Stimulated activated CD4-positive, alpha-beta T cell treated with anti-CD3 and anti-CD28 coated beads, Interleukin-15, amount 100 ng/mL, for 48 hours (primary cell): ENCODE data around the gene GINS1.
A peak's percentile ranks its signal among the peaks of the same experiment; 100 is the strongest.
"Not testable (repeated sequence)": the region's sequence is repeated elsewhere in the genome, so short reads cannot be mapped to it uniquely, and the experiment has no call there.

ENCODE experiments used
- DNase-seq, 2 donors: peaks; one replicate each; pipeline ENCODE4 v3.0.0-alpha.2; 2020; ENCODE audit warnings: low read depth in 2 of 2

GINS1 gene

DNA sequence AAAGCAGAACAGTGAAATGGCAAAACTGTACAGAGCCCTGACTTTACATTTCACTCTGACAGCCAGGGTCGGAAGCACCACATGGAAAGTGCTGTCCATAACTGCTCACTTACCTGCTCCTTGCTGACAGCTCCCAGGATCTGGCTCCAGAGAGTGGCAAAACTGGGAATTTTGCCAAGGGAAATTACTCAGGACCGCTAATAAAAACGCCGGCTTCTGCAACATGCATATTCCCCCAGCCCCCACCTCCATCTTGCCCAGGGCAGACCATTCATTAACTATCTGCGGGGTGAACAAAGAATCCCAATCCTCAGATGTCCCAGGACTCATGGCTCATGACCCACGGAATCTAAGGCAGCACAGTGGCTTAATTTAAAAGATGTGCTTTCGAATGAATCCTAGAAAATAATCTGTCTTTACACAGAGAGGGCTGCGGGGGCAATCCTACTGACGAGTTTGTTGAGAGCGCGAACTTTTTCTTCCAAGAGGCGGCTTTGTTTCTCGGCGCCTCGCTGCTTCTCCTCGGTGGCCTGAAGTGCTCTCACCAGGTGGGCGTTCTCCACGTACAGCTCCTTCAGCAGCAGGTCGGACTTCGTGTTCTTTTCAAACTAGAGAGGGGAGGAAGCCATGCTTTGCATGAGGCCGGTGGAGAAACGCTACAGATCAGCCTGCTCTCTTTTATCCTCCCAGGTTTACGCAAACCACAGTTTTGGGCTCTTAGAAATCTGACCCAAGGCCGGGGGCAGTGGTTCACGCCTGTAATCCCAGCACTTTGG is 45.8 kb downstream of the GINS1 start:
- no peak for DNase-seq

DNA sequence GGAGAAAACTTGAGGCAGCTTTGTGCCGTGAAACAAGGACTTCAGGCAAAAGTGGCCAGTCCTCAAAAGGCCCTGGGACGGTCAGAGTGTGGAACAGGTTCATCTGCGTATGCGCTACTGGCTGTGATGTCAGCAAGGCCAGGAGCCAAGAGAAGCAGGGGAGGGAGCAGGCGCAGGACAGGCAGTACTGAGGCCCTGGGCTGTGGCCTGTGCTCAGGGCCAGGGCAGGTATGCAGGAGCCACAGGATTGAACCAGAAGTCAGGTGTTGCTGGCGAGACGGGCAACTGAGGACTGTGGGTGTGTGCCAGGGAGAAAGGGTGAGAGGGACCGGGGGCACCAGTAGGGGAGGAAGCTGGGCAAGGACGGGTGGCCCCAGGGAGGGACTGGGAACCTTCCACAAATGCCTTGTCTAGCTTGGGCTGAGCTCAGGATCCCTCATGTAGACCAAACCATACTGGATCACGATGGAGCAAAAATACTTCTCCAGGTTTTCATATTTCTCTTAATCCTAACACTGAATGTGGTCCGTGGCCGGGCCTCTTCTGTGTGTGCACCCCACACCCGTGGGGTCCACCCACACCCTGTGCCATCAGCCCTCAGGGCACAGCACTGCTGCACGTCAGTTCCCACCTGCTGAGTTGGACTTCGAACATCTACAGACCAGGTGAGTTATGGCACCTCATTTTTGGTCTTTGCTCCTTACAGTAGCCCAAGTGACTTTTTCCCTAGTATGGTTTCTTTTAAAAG is 46.9 kb downstream of the GINS1 start:
- no peak for DNase-seq

DNA sequence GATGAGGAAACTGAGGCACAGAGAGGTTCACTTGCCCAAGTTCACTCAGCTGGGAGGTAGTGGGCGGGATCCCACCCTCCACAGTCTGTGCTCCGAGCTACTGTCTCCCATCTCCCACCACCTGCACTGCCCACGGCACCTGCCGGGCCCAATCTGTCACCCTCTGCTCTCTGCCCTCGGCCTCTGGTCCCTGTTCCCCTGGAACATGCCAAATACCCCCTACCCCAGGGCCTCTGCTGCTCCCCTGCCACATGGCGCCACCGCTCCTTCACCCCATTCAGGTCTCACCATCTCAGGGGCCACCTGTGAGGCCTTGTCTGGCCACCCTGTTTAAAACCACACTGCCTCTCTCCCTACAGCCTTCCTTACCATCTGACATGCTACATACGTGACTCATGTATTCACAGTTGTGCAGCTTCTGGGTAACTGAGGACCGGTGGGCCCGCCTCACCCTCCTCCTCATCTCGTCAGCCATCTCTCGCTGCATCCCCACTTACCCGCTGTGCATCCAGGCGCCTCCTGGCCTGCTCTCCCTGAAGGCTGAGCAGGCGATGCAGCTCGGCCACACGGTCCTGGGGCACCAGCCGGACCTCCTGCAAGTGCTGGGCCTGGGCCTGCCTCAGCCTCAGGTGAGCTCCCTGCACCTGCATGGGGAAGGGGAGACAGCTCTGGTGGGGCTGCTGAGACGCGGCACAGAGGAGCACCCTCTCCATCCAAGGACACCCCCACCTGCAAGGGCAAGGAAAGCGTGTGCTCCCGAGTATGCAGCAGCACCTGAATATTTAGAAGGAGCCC is 50.6 kb downstream of the GINS1 start:
- no peak for DNase-seq

DNA sequence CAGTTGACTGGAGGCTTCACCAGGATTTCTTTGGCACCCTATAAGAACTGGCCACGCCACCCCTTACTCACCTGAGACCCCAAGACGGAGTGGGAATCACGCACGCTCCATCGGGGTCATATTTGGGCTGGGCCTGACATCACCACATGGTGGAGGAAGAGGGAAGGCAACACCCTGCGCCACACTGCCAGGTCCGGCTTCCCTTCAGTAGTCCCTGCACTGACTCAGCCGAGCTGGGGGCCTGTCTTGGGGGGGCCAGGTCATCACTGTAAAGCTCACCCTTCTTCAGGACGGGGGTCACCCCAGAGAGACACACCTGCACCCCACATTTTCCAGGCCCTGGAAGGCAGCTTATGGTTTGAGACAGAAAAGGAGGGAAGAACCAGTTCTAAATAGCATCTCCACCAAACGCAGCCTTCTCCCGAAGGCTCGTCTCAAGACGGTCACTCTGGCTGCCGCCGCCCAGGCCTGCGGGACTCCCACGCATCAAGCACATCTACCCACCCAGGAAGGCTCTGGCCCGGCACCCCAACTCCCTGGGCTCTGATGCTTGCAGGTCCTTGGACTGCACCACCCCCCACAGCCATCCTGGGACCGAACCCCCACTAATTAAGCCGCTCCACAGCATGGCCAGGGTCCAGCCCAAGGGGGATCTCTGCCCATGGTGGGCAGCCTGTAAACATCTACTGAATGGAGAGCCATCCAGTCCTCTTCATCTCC is 51.8 kb downstream of the GINS1 start:
- no peak for DNase-seq

DNA sequence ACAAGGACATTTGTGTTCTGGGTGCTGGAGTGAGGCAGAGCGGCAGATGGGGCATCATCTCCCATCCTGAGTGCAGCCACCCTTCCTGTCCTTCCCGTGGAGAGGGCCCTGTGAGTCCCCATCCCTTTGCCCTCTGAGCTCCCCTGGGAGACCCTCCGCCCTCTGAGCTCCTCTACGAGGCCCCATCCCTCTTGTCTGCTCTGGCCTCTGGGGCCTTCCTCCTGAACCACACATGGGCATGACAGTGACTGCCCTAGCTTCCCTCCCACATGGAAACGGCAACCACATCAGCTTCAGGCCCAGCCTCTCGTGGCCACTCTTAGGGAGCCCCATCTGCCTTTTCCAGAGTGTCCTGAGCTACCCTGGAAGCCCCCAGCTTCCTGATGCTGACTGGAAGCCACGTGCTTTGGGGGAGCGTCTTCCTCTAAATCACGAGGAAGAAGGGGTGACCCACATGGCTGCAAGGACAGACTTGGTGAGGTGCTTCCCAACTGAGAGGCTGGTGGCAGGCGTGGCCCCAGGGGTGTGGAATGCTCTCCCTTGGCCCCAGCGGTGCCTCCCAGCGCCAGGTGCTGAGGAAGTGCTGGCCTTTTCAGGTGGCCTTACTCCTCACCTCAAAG is 52.6 kb downstream of the GINS1 start:
- DNase-seq = no peak

DNA sequence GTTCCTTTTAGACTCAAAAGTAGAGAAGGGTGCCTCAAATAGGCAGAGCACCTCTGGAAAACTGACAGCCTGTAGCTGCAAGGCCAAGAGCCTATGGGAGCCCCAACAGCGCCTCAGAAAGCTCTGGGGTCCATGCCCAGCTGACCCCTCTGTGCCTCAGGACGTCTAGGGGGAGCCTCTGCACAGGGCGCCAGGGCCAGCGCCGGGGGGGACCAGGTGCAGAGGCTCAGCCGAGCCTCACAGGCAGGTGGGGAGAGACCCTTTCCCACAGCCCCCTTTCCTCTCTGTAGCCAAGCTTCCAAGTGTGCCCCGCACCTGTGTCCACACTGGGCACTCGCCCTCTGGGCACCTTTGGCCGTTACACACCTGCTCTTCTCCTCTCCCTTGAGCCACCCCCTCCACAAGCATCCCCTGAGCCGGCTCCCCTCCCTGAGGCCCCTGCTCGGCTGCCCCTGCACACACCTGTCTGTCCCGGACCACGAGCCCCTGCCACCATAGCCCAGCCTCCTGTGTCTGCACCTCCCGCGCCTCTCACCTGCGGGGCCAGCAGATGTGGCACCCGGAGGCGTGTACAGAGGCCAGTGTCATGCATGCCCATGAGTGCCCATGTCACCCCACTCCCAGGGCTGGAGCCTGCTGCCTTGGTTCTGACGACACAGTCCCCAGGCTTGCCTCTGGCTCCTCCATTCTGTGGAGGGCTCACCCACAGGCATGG is 53.2 kb downstream of the GINS1 start:
- DNase-seq = no peak

DNA sequence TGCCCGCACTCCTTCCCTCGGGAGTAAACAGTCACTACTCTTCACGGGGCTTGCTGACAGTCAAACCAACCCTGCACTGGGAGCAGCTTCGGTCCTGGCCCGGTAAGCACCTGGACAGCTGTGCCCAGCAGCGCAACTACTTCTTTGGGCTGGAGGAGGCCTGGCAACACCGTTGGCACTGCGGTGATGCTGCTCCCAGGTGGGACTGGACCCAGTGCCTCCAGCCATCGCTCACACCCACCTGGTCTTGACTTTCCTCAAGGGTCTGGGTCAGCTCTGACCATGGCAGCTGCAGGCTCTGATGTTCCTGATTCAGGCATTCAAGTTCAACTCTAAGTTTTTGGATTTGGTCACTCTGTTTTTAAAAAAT is 53.8 kb downstream of the GINS1 start:
- DNase-seq = no peak

DNA sequence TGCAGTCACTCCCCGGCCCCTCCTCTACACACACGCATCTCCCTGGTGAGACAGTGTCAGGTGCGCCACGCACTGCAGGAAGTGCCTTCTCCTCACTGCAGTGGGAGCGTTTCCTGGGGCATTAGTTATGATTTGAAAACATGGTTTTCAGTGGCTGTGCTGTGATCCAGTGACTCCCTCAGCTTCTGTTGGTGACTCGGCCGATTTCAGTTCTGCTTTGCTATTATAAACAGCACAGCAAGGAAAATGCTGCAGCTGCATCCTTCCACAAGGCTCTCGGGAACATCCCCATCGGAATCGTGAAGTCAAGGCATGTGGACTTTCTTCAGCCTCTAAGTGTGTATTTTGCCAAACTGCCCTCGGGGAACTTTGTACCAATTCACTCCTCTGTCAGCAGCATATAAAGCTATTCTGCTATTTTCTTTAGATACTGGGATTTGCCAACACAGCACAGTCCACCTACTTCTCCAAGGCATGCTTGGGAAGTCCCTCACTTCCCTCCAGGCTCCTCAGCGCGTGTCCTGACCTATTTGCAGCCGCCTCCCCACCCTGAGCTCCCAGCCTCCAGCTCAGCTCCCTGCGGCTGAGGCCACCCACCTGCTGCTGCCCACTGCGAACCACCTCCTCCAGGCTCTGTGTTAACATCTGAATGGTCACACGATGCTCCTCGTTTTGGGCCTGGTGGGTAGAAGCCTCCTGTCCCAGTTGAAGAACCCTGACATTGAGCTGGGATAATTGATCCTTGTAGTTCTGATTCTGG is 54.5 kb downstream of the GINS1 start:
- no peak for DNase-seq

DNA sequence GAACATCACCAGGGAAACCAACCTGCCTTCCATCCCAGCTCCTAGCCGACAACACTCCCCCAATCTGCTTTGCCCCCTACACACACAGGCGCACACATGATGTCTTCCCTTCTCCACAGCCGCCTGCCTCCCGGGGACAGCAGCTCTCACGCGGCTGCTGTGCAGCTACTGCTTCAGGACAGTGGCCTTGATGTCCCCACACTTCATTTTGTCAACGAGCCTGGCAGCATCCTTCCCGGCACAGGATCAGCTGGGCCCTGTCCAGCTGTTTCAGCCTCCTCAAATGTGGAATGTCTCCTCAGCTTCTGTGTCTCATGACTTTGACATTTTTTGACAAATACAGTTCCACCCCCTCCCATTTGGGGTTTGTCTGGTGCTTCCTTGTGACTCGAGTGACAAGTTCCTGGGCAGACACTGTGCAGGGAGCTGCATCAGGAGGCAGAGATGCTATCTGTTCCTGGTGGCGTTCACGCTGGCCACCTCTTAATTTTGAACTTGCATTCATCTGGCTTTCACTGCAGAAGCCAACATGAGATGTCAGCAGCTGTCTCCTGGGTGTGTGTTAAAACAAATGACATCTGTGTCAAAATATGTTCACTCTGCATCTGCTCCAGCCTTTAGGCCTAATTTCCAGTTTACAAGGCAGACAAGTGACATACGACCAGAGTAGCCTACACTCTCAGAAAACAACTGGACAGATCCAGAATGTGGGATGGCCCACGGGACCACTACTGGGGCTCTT is 57.2 kb downstream of the GINS1 start:
- no peak for DNase-seq

DNA sequence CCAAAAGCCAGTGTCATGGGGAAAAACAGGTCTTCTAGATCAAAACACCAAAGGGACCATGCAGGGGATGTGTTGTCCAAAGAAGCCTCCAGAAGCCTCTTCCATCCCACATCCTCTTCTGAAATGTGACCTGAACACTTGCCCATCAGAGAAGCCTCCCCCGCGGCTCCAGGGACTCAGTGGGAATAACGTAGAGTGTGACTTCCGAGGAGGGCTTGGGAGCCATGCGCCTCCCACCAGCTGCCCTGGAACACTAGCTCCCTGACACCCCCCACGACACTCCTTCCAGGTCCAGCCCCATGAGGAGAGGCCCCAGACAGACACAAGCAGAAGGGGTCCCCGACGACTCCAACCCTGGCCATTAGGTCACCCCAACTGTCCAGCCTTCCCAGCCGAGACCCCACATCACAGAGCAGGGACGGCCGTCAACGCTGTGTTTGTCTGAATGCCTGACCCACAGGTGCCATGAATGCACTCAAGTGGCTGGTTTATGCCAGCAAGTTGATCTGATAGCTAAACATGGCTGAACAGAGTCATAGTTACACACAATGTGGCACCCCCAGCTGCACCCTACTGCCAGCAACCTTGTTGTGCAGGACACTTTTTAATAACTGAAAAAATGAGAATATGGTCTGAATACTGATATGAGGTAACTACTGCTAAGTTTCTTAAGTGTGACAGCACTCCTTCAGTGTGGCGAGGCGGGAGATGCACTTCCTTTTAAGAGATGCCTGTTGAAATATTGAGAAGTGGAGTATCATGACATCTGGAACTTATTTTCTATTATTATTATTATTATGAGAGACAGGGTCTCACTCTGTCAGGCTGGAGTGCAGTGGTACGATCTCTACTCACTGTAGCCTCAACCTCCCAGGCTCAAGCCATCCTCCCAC is 58.0 kb downstream of the GINS1 start:
- DNase-seq = no peak

DNA sequence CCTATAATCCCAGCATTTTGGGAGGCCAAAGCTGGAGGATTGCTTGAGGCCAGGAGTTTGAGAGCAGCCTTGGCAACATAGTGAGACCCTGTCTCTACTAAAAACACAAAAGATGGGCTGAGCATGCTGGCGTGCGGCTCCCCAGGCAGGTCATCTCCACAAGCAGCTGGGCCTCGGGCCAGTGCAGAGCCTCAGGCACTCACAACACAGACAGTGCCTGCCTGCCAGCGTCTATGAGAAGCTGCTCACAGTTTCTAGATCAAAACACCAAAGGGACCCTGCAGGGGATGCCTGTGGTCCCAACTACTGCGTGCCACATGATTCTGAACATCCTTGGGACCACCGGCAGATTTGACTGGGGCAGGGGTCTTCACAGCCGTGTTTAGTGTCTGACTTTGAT is 59.4 kb downstream of the GINS1 start:
- no peak for DNase-seq

DNA sequence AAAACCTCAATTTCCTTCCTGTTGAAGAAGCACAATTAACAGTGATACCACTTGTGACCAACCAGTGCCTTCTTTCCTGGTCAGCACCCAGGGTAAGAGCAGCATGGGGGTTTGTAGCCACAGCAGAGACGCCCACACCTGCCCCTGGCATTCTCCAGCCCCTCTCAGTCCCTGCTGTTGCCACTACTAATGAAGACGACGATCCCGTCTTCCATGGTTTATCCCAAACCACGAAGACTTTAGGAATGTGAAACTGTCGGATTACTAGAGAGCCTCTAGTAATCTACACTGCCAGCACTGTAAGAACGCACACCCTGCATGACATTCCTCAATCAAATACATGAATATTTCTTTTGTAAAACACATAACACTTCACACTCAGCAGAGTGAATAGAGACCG is 60.0 kb downstream of the GINS1 start:
- no peak for DNase-seq

DNA sequence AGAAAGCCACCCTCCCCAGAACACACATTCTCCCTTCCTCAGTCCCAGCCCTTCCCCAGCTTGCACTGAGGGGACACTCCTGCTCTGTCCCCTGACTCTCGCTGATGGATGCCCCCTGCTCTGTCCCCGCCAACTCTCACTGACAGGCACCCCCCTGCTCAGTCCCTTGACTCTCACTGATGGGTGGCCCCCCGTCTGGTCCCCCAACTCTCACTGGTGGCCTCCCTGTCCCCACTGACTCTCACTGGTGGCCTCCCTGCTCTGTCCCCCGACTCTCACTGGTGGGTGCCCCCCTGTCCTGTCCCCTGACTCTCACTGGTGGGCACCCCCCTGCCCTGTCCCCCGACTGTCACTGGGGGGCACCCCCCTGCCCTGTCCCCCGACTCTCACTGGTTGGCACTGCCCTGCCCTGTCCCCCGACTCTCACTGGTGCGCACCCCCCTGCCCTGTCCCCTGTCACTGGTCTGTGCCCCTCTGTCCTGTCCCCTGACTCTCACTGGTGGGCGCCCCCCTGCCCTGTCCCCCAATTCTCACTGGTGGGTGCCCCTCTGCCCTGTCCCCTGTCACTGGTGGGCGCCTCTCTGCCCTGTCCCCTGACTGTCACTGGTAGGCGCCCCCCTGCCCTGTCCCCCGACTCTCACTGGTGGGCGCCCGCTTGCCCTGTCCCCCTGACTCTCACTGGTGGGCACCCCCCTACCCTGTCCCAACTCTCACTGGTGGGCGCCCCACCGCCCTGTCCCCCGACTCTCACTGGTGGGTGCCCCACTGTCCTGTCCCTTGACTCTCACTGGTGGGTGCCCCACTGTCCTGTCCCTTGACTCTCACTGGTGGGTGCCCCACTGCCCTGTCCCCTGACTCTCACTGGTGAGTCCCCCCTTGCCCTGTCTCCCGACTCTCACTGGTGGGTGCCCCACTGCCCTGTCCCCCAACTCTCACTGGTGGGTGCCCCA is 60.9 kb downstream of the GINS1 start:
- DNase-seq = no peak

DNA sequence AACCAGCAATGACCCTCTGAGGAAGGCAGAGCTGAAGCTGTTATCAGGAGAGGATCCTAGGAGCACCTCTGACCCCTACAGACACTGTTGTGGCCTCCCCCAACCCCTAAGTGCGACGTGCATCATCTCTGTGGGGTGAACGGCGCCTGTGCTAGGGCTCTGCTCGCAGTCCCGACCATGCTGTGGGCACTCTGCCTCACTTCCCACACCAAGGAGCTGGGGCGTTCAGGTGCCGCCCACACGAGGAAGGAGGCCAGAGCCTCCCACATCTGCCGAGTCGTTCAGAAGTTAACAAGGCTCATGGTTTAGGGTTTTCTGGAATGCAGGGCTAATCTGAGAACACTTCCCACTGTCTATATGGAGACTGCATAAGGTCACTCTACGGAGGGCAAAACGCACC is 62.1 kb downstream of the GINS1 start:
- no peak for DNase-seq

DNA sequence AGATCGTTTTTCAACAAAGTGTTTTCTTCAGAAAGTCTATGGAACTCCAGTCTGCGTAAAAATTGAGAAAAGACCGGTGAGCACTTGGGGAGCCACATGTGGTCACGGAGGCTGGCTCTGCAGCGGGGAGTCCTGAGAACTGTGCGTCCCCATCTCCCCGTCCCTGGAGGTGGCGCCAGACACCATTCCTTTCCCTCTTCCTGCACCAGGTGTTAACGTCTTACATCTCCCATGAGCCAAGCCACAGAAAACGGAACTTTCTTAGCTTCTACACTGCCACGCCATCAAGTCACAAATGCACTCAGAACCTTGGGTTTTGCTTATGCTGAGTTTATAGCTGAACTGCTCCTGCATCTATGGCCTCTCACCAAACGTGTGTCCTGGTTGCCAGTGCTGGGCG is 62.6 kb downstream of the GINS1 start:
- DNase-seq = peak; percentile 14 to 25

DNA sequence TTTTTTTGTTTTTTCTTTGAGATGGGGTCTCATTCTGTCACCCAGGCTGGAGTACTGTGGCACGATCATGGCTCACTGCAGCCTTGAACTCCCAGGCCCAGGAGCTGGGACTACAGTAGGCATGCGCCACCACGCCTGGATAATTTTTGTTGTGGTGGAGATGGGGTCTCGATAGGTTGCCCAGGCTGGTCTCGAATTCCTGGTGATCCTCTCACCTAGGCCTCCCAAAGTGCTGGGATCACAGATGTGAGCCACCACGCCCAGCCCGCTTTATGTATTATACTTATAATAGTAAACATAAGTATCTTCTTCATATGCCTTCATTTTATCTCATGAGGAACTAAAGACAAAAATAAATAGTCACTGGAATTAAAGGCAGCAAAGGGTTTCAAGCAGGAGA is 63.5 kb downstream of the GINS1 start:
- no peak for DNase-seq

DNA sequence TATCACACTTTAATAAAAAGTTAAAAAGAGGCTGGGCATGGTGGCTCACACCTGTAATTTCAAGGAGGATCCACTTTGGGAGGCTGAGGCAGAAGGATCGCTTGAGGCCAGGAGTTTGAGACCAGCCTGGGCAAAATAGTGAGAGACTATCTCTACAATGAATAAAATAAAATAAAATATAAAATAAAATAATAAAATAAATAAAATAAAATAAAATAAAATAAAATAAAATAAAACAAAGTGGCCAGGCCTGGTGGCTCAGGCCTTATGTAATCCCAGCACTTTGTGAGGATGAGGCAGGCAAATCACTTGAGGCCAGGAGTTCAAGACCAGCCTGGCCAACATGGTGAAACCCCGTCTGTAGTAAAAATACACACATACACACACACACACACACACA is 65.8 kb downstream of the GINS1 start:
- DNase-seq = not testable (repeated sequence)
